GM23248 (cell line): Measurements from ENCODE around the gene DUSP22. TPM values are rescaled to one million over a fixed set of nuclear protein-coding genes. Genes with fewer than 3 reads are reported as not detected.

ENCODE experiments used
- DNase-seq: peaks from one replicate; pipeline ENCODE4 v3.0.0-alpha.2; 2015
- H2AFZ ChIP-seq: fragments of 200-600 bp; sonication (generic); 2 replicates; pipeline ENCODE4 v1.6.1; 2016; ENCODE audit warnings: antibody characterized with exemption
- H3F3A ChIP-seq: fragments of 200-600 bp; sonication (generic); 2 replicates; pipeline ENCODE4 v1.6.1; 2016; ENCODE audit warnings: mild to moderate bottlenecking, antibody characterized with exemption, mixed run types; ENCODE audit not compliant: insufficient read depth
- H3K27ac ChIP-seq: fragments of 200-600 bp; sonication (generic); 2 replicates; pipeline ENCODE4 v1.5.1; 2016; ENCODE audit warnings: mild to moderate bottlenecking
- H3K27me3 ChIP-seq: fragments of 200-600 bp; sonication (generic); replicated peaks from 2 replicates; pipeline ENCODE4 v1.6.1; 2016; ENCODE audit warnings: mild to moderate bottlenecking; ENCODE audit not compliant: insufficient read depth
- H3K36me3 ChIP-seq: fragments of 200-600 bp; sonication (generic); 2 replicates; pipeline ENCODE4 v1.6.1; 2016; ENCODE audit warnings: low read depth, mild to moderate bottlenecking
- H3K4me1 ChIP-seq: fragments of 200-600 bp; sonication (generic); 2 replicates; pipeline ENCODE4 v1.6.1; 2016; ENCODE audit warnings: mild to moderate bottlenecking; ENCODE audit not compliant: insufficient read depth
- H3K4me2 ChIP-seq: fragments of 200-600 bp; sonication (generic); one replicate; pipeline ENCODE4 v1.6.1; 2016; ENCODE audit warnings: mild to moderate bottlenecking; ENCODE audit not compliant: unreplicated experiment
- H3K4me3 ChIP-seq: fragments of 200-600 bp; sonication (generic); 2 replicates; pipeline ENCODE4 v1.5.1; 2016; ENCODE audit warnings: mild to moderate bottlenecking
- H3K79me2 ChIP-seq: fragments of 200-600 bp; sonication (generic); 2 replicates; pipeline ENCODE4 v1.6.1; 2016; ENCODE audit warnings: mild to moderate bottlenecking; ENCODE audit not compliant: insufficient read depth
- H3K9ac ChIP-seq: fragments of 200-600 bp; sonication (generic); 2 replicates; pipeline ENCODE4 v1.6.1; 2016; ENCODE audit warnings: mild to moderate bottlenecking
- H3K9me2 ChIP-seq: fragments of 200-600 bp; sonication (generic); 2 replicates; pipeline ENCODE4 v1.6.1; 2016; ENCODE audit warnings: mixed run types, mild to moderate bottlenecking, moderate library complexity; ENCODE audit not compliant: insufficient read depth
- H3K9me3 ChIP-seq: fragments of 200-600 bp; sonication (generic); one replicate; pipeline ENCODE4 v1.6.1; 2017; ENCODE audit warnings: low read depth
- H4K20me1 ChIP-seq: fragments of 200-600 bp; sonication (generic); 2 replicates; pipeline ENCODE4 v1.6.0; 2016; ENCODE audit not compliant: insufficient read depth
- EZH2 ChIP-seq: fragments of 200-600 bp; sonication (generic); IDR thresholded peaks from 2 replicates; pipeline ENCODE4 v1.6.1; 2018; ENCODE audit warnings: antibody characterized with exemption, mild to moderate bottlenecking; ENCODE audit not compliant: insufficient read depth, poor library complexity, severe bottlenecking
- EZH2phosphoT487 ChIP-seq: fragments of 200-600 bp; sonication (generic); IDR thresholded peaks from 2 replicates; pipeline ENCODE4 v1.6.1; 2018; ENCODE audit warnings: antibody characterized with exemption, moderate library complexity, mild to moderate bottlenecking, low read depth; ENCODE audit not compliant: insufficient read depth
- WGBS, 2 experiments: methylation state at CpG; one replicate each; pipeline ENCODE4 v1.1.6; 2015 to 2017; ENCODE audit warnings: low lambda C conversion rate in 2 of 2, low coverage in 1 of 2; ENCODE audit errors: missing lambda C conversion rate in 2 of 2; 5-methylcytosine and 5-hydroxymethylcytosine counted together
- in situ Hi-C: fragments of 300-500 bp; cut with MboI; formaldehyde crosslinking; loops from 2 replicates; pipeline ENCODE4 v1.15.0; 2020
- polyA plus RNA-seq: library from polyadenylated mRNA; unstranded; fragments of >200 nt; fragmentation: Nextera tagmentation; extraction: Ambion mirVana; gene quantifications from 2 replicates; pipeline ENCODE4 v1.2.1, GENCODE V29; 2016
- total RNA-seq: library from RNA; depleted of rRNA; stranded (reverse); fragments of >200 nt; shearing (Covaris generic); gene quantifications from 2 replicates; pipeline ENCODE4 v1.2.3, GENCODE V29; 2014

Gene DUSP22
- total and polyA plus RNA-seq, 2 experiments from 2014 or later, result 12.4 to 15.7 TPM

DNA sequence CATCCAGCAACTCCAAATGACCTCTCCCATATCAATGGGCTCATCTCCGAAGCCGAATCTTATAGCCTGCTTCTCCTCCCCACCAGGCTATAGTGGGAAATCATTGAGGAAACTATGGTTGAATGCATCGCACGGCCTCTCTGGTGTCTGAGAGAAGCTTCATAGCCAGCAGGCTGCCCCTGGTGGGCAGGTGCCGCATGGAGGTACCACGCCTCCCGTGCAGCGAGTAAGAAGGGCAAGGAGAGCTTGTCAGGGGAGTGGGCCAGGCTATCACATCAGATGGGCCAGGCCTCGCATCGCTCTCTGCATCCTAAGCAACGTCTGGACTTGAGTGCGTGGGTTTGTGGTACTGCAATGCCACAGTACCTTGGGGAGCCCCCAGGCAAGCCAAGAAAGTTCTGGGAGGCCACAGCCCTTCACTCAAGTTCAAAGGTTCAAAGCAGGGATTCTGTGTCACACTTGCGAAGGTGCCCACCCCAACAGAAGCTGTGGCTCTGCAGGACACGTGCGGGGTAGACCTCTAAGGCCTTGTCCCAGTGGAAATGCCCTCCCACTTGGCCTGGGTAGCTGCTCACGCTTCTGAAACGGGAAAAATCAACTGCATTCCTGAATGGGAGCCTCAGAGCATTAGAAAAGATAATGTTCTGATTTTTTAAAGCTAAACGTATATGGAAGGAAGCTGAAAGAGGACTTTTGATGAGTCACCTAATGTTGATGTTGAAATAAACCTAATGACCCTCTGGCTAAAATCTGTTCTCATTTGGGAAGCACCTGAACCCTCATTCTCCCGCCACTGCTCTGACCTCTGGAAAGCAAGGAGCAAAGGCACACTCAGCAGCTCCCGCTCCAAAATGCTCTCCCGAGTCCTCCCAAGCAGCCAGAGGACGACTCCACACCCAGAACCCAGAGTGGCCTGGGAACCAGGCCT lies 90.9 kb downstream of the DUSP22 start:
- H3K9ac ChIP-seq, result no peak overlapping the region
- H3K27ac ChIP-seq, result no peak overlapping the region
- H3K79me2 ChIP-seq, result no peaks in the 10 kb centered on the region
- no peaks in the 10 kb centered on the region for H3K4me1 ChIP-seq
- H3K27me3 ChIP-seq, result peaks cover 22% of the 10 kb centered on the region
- no peaks in the 10 kb centered on the region for H3K36me3 ChIP-seq
- no peak for DNase-seq
- H3K4me3 ChIP-seq, result no peak overlapping the region
- TF ChIP-seq EZH2phosphoT487, result no peak
- no peak for TF ChIP-seq EZH2
- no peaks in the 10 kb centered on the region for H3F3A ChIP-seq
- WGBS, 2 experiments, result 59% methylated on average over 22 of the region's 22 CpGs
- no peak overlapping the region for H2AFZ ChIP-seq
- in situ Hi-C loops, result no loop called here
- H3K9me2 ChIP-seq, result no peaks in the 10 kb centered on the region
- no peaks in the 10 kb centered on the region for H3K9me3 ChIP-seq
- H4K20me1 ChIP-seq, result no peaks in the 10 kb centered on the region
- H3K4me2 ChIP-seq, result no peak overlapping the region

DNA sequence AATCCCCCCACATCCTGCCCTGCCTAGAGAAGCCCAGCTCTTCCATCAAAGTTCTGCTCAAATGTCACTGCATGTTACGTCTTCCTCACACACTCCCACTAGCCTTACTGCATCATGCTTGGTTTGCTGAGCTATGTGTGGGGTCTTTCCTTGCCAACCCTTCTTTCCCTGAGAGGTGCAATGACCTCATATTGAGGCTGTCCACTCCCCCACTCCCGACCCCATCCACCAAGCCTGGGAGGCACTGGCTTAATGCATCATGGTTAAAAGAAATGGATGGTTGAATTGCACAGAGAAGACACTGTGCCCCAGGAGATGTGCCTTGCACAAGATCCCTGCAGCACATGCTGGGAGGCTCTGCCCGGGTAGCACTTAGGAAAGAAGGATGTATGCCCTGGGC lies 91.6 kb downstream of the DUSP22 start:
- H3K4me3 ChIP-seq, result no peak overlapping the region
- H3K4me2 ChIP-seq, result no peak overlapping the region
- H3K9ac ChIP-seq, result no peak overlapping the region
- H3K9me3 ChIP-seq, result no peaks in the 10 kb centered on the region
- no peaks in the 10 kb centered on the region for H4K20me1 ChIP-seq
- in situ Hi-C loops, result no loop called here
- 26 to 27% methylated on average over 3 of the region's 3 CpGs for WGBS, 2 experiments
- H3K36me3 ChIP-seq, result no peaks in the 10 kb centered on the region
- no peak overlapping the region for H3K27ac ChIP-seq
- H3F3A ChIP-seq, result no peaks in the 10 kb centered on the region
- DNase-seq, result no peak
- peaks cover 27% of the 10 kb centered on the region for H3K27me3 ChIP-seq
- no peaks in the 10 kb centered on the region for H3K4me1 ChIP-seq
- TF ChIP-seq EZH2 (no peak), EZH2phosphoT487 (no peak)
- H2AFZ ChIP-seq, result no peak overlapping the region
- no peaks in the 10 kb centered on the region for H3K9me2 ChIP-seq
- H3K79me2 ChIP-seq, result no peaks in the 10 kb centered on the region

DNA sequence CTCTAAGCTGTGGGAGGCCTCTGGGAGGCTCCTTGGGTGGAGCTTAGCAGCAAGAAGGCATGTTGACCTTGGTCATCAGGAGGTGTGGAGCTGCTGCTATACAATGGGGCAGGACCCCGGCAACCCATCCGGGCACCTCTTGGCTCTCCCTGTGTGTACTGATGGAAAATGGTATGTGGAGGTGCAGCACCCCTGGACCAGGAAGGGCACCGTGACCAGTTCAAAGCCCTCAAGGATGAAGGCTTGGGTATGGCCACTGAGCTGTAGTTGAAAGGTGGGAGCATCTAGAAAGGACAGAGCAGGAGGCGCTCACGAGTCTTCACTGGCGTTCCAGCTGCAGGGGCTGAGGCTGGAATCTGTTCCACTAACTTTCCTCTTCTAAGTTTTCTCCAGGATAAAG lies 92.6 kb downstream of the DUSP22 start:
- TF ChIP-seq EZH2, result no peak
- TF ChIP-seq EZH2phosphoT487, result no peak
- H3K4me2 ChIP-seq, result no peak overlapping the region
- H3F3A ChIP-seq, result no peaks in the 10 kb centered on the region
- H3K36me3 ChIP-seq, result no peaks in the 10 kb centered on the region
- no peaks in the 10 kb centered on the region for H3K79me2 ChIP-seq
- H3K27ac ChIP-seq, result no peak overlapping the region
- DNase-seq, result no peak
- no peak overlapping the region for H3K9ac ChIP-seq
- H3K4me3 ChIP-seq, result no peak overlapping the region
- H4K20me1 ChIP-seq, result no peaks in the 10 kb centered on the region
- H3K9me3 ChIP-seq, result no peaks in the 10 kb centered on the region
- no peaks in the 10 kb centered on the region for H3K4me1 ChIP-seq
- peaks cover 37% of the 10 kb centered on the region for H3K27me3 ChIP-seq
- 61 to 65% methylated on average over 6 of the region's 6 CpGs for WGBS, 2 experiments
- in situ Hi-C loops, result no loop called here
- no peaks in the 10 kb centered on the region for H3K9me2 ChIP-seq
- no peak overlapping the region for H2AFZ ChIP-seq

DNA sequence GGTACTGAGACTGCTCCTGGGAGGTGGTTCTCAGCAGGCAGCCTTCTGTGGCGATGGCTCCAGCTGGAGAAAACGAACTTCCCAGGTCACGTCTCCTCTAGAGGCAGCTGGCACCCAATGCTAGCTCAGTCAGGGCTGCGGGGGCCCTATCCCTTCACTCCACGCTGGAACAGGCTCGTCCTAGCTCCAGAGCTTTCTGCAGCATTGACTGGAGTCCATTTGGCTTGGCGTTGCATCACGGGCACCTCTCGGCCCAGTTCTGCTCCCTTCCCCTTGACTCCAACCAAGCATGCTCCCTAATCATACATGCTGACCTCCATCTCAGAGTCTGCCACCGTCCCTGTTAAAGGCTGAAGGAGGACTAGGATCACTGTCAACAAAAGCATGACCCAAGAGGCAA lies 93.3 kb downstream of the DUSP22 start:
- no peak overlapping the region for H2AFZ ChIP-seq
- H3K4me1 ChIP-seq, result no peaks in the 10 kb centered on the region
- H3K36me3 ChIP-seq, result no peaks in the 10 kb centered on the region
- H4K20me1 ChIP-seq, result no peaks in the 10 kb centered on the region
- no peak overlapping the region for H3K9ac ChIP-seq
- no peak for TF ChIP-seq EZH2phosphoT487
- TF ChIP-seq EZH2, result no peak
- no peak for DNase-seq
- no peak overlapping the region for H3K4me3 ChIP-seq
- H3K9me3 ChIP-seq, result no peaks in the 10 kb centered on the region
- no peak overlapping the region for H3K4me2 ChIP-seq
- in situ Hi-C loops, result no loop called here
- peaks cover 39% of the 10 kb centered on the region for H3K27me3 ChIP-seq
- WGBS, 2 experiments, result 53 to 58% methylated on average over 10 of the region's 10 CpGs
- H3K27ac ChIP-seq, result no peak overlapping the region
- no peaks in the 10 kb centered on the region for H3K9me2 ChIP-seq
- no peaks in the 10 kb centered on the region for H3F3A ChIP-seq
- no peaks in the 10 kb centered on the region for H3K79me2 ChIP-seq
